Astrocyte of the spinal cord (primary cell): ENCODE data around the gene TMEM208.

ENCODE experiments used
- DNase-seq: peaks from one replicate; pipeline ENCODE4 v3.0.0; 2011; ENCODE audit warnings: low read depth, low spot score
- H3K4me3 ChIP-seq: 2 replicates; pipeline ENCODE4 v1.5.1; 2011; ENCODE audit warnings: low read depth, mild to moderate bottlenecking, low read length, moderate library complexity
- in situ Hi-C: cut with HindIII; loops from 2 replicates; pipeline ENCODE4 v1.10.0; 2017; ENCODE audit warnings: low sequenced_read_pairs
- TF ChIP-seq, protein P1 (sequence below): IDR thresholded peaks from 2 replicates; pipeline ENCODE4 v1.5.1; 2012; ENCODE audit warnings: low read depth, mild to moderate bottlenecking, low read length, inconsistent platforms

TMEM208 gene

DNA sequence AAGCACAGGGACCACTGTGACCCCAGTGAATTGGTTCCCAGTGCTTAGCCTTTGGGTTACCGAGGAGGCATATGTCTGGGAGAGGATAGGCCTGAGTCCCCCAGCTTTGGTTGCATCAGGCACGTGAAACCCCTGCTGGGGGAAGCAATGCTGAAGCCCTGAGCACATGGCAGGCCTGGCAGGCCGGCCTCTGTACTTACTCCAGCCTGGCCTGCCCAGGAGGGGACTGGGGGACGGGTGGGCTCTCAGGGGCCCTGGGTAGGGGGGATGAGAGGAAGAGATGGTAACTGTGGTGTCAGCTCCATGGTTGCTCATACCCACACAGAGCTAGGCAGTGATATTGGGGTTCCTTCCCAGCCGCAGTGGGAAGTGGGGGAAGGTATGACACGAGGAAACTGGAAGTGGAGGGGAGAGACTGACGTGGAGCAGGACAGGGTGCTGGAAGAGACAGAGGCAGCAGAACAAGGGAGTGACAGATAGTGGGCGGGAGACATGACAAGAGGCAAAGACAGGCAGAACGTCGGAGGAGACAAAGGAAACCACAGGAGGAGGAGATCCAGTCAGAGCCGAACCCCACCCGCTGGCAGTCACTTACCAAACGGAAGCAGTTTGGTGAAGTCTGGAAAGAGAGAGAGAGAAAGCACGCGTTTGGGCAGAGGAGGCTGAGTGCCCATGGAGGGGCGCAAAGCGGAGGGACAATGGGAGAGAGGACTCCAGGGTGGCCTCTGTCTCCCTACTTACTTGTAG is 9.1 kb downstream of the TMEM208 start:
- in situ Hi-C loops: no loop called here
- no peak overlapping the region for H3K4me3 ChIP-seq
- no peak for DNase-seq
- TF ChIP-seq, protein P1, sequence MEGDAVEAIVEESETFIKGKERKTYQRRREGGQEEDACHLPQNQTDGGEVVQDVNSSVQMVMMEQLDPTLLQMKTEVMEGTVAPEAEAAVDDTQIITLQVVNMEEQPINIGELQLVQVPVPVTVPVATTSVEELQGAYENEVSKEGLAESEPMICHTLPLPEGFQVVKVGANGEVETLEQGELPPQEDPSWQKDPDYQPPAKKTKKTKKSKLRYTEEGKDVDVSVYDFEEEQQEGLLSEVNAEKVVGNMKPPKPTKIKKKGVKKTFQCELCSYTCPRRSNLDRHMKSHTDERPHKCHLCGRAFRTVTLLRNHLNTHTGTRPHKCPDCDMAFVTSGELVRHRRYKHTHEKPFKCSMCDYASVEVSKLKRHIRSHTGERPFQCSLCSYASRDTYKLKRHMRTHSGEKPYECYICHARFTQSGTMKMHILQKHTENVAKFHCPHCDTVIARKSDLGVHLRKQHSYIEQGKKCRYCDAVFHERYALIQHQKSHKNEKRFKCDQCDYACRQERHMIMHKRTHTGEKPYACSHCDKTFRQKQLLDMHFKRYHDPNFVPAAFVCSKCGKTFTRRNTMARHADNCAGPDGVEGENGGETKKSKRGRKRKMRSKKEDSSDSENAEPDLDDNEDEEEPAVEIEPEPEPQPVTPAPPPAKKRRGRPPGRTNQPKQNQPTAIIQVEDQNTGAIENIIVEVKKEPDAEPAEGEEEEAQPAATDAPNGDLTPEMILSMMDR: no peak

- H3K4me3 ChIP-seq: no peak overlapping the region
- peak; percentile 67 for DNase-seq
- in situ Hi-C loops: no loop called here
Observed at GRCh38 chr16:67236563-67237395, 9.8 kb downstream of the TMEM208 start.

DNA sequence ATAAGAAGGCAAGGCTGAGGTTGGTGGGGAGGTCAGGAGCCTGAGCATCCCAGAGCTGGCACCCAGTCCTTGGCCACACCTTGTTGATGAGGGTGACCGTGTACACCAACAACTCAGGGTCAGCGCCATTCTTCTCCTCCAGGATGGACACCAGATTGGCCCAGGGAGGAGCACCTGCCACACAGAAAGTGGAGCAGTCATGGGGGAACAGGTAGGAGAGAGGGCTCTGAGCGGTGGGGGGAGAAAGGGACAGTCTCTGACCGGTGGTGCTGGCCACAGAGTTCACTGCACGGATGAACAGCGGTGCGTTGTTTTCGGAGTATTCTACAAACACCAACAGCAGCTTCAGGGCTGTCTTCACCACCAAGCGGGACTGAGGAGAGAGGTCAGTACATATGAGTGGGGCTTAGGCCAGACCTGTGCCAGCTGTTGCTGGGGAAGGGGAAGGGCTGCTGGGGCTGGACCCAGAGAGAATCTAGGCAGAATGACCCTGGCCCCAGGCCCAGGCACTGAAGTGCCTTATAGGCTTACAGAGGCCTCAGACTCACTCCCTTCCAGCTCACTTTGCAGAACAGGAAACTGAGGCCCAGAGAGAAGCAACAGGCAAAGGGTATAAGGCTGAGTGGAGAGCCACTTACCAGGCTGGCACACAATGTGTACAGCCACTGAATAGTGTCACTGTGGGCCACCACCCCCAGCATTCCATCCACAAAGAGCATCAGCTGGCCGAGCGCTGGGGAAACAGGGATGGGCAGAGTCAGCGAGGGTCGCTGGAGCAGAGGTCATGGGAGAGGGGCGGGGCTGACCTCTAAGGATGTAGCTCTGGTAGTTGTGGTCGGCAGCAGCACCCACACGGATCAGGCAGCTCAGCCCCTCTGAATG is 10.7 kb downstream of the TMEM208 start:
- H3K4me3 ChIP-seq: no peak overlapping the region
- TF ChIP-seq, protein P1: no peak
- in situ Hi-C loops: no loop called here
- no peak for DNase-seq

More at GRCh38 chr16:67236563-67237395, 9.8 kb downstream of the TMEM208 start:
- TF ChIP-seq, protein P1: no peak

GRCh38 chr16:67238278-67238575 is 11.3 kb downstream of the TMEM208 start:
- no peak overlapping the region for H3K4me3 ChIP-seq
- in situ Hi-C loops: no loop called here
- no peak for DNase-seq
- TF ChIP-seq, protein P1: no peak

GRCh38 chr16:67238806-67239470 is 12.0 kb downstream of the TMEM208 start:
- no peak for DNase-seq
- TF ChIP-seq, protein P1: no peak
- H3K4me3 ChIP-seq: no peak overlapping the region
- in situ Hi-C loops: no loop called here

- no peak overlapping the region for H3K4me3 ChIP-seq
- TF ChIP-seq, protein P1: no peak
- no peak for DNase-seq
- in situ Hi-C loops: no loop called here
Observed at GRCh38 chr16:67240506-67240905, 13.6 kb downstream of the TMEM208 start.
